Umbilical cord (tissue), 2 donors: ENCODE data around the gene SYT3. TPM values are rescaled to one million over a fixed set of nuclear protein-coding genes. Genes with fewer than 3 reads are reported as not detected.
"Not testable (repeated sequence)": the region's sequence is repeated elsewhere in the genome, so short reads cannot be mapped to it uniquely, and the experiment has no call there.

ENCODE experiments used
- DNase-seq: peaks from one replicate; pipeline ENCODE4 v3.0.0-alpha.2; 2015; ENCODE audit warnings: low spot score
- total RNA-seq: library from RNA; depleted of rRNA; stranded (reverse); fragments of >200 nt; gene quantifications from one replicate; pipeline ENCODE4 v1.2.3, GENCODE V29; 2014; ENCODE audit warnings: low replicate concordance; ENCODE audit not compliant: insufficient read depth

SYT3 gene
- total RNA-seq, 1 donor from 2014 or later = 0.48 TPM

DNA sequence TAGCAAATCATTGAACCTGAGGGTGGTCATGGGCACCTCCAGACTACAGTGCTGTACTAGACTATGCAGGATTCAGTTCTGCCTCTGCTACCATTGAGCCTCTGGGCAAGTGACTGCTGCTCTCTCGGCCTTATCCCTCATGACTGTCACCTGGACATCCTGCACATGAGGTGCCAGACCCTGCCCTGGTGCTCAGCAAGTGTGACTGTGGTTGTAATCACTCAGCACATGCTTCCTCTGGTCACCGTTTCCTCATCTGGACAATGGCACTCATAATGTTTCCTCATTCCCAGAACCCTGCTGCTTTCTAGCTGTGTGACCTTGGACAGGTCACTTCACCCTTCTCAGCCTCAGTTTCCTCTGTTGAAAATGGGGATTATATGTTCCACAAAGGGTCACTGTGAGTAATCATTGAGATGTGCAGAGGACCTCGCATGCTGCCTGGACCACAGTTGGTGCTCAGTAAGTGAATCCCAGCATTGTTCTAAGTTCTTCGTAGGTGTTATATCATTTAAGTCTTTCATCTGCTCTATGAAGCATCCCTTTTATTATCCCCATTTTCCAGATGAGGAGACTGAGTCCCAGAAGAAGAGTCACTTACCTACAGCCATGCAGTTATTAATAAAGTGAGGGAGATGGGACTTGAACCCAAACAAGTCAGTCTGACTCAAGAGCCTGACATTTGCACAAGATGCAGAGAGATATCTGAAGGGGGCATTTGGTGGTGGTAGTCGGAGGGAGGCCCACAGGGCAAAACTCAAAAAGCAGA is 3.2 kb downstream of the SYT3 start:
- DNase-seq = no peak

DNA sequence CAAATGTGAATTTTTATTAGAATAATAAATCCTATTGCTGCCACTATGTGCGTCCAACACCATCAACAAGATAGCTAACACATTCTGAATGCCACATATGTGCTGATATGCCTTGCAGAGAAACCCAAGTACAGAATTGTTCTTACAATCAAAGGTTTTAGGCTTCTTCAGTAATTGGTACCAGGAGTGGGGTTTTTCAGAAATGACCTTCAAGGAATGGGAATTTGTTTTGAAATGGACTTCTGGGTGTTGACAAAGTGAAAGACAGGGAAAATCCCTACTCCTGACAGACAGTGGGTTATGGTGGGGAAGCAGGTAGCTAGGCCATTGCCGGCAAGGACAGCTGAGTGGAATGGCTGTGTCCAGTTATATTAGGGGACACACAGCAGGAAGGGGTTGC is 5.7 kb downstream of the SYT3 start:
- DNase-seq = no peak

DNA sequence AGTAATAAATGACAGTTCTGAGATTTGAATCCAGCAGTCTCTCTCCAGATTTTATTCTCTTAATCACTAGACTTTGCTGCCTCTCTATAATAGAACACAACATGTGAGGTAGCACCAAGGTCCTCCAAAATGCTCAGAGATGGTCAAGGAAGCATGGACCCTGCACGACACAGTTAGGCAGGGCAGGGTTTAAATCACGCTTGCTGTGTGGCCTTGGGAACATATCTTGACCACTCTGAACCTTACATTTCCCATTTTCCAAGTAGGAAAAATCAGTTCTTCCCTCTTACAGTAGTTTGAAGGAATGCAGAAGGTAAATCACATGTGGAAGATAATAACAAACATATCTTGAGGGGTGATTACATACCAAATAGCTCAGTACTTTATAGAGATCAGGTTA is 6.3 kb downstream of the SYT3 start:
- DNase-seq = no peak

DNA sequence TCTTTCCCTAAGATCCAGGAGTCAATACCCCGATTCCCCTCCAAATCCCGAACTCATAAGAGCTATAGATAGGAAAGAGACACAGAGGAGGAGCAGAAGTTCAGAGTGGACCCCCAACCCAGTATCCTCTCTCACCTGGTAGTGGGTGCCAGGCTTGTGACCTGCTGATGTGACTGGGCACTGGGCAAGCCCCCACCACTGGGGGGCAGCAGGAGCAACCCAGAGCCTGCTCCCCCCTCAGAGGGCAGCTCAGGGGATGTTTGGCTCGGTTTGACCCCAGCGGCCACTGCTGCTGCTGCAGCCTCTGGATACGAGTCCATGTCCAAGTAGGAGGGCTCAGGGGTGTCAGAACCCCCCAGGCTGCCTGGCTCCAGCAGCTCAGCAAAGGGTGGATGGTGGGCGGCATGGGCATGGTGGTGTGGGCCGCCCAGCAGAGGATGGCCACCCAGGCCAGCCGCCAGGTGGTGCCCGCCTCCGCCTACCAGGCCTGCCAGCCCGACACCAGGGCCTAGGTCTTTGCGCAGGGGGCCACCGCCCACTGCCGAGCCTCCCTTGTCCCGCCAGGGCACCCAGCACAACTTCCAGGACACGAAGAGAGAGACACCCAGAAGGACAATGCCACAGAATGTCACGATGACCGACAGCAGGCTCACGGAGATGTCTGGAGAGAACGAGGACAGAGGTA is 7.4 kb downstream of the SYT3 start:
- no peak for DNase-seq

DNA sequence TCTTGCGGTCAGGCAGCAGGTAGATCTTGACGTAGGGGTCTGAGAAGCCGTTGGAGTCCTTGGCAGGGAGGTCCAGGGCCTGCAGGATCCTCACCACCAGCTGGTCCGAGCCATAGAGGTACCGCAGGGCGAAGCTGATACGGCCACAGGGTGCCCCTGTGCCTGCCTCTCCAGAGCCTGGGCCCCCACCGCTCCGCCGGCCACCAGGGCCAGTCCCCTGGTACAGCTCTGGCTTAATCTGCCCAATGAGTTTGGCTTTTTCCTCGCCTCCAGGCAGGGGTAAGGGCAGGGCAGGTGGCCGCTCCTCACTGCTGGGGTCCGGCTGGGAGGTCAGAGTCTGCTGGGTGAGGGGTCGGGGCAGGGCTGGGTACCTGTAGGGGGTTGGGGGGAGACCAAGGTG is 9.9 kb downstream of the SYT3 start:
- no peak for DNase-seq

DNA sequence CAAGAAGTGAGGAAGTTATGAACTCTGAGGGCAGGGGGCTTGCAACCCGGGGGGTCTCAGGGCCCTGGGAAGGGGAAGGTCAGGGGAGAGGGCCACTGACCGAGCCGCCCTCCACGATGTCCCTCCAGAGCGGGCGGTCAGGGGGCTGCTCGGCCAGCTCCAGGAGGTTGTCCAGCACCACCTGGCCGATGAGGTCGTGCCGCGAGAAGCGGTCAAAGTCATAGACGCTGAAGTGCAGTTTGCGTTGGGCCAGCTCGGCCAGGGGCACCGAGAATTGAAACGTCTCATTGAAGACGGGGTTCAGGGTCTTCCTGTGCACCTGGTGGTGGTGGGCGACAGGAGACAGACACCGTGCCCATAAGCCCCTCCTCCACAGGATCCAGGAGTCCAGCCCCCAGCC is 10.5 kb downstream of the SYT3 start:
- no peak for DNase-seq

DNA sequence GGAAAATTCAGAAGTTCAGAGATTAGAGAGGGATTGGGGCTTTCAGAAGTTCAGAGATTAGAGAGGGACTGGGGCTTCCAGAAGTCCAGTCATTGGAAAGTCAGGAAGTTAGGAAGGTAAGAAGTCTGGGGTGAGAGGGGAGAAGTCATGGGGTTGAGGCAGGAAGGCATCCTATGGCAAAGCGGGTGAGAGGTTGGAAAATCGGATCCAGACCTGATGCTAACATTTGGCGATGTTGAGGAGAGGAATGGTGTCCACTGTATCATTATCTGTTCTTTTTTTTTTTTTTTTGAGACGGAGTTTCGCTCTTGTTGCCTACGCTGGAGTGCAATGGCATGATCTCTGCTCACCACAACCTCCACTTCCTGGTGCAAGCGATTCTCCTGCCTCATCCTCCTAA is 11.1 kb downstream of the SYT3 start:
- no peak for DNase-seq

DNA sequence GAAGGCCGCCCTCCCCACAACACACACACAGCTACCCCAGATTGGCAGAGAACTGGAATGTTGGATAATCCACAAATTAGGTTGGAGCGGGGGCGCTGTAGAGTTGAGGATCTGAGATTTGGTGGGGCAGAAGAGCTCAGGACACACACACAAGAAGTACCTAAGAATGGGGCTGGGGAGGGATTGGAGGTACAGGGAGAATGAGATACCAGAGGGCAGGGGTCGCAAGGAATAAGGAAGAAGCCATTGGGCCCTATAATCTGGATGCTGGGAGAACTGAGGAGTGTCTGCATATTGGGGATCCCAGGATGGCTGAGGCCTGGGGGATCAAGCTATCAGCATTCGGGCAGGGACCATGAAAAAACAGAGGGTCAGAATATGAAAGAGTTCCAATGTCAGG is 11.5 kb downstream of the SYT3 start:
- no peak for DNase-seq

DNA sequence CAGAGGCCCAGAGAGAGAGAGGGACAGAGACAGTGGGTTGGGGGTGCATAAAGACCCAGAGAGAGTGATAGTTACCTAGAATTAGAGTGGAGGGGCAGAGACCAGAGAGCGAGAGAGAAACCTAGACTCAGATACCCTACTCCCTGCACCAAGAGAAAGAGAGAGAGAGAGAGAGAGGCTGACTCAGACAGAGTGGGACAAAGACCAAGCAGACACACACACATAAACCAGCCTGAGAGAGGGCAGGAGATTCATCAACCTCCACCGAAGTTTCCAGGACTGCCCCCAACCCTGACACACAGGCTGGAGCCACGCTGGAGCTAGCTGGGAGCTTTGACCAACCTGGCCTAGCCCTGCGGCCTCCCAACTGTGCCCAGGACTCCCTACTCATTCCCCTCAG is 12.9 kb downstream of the SYT3 start:
- DNase-seq = no peak

DNA sequence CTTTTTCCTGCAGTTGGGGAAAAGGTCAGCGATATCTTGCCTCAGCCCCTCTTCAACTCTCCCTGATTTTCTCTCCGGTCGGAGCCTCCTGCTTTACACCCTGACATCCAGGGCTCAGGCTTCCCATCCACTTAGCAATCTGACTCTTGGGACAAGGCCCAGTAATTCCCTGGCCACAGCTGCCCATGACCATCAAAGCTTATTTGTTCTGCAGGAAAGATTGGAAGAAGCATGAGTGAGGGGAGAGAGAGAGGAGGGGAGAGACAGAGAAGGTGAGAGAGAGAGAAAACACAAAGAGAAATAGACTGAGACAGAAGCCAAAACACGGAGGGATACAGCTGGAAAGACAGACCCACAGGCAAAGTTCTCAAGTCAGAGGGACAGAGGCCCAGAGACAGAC is 13.7 kb downstream of the SYT3 start:
- DNase-seq = no peak

DNA sequence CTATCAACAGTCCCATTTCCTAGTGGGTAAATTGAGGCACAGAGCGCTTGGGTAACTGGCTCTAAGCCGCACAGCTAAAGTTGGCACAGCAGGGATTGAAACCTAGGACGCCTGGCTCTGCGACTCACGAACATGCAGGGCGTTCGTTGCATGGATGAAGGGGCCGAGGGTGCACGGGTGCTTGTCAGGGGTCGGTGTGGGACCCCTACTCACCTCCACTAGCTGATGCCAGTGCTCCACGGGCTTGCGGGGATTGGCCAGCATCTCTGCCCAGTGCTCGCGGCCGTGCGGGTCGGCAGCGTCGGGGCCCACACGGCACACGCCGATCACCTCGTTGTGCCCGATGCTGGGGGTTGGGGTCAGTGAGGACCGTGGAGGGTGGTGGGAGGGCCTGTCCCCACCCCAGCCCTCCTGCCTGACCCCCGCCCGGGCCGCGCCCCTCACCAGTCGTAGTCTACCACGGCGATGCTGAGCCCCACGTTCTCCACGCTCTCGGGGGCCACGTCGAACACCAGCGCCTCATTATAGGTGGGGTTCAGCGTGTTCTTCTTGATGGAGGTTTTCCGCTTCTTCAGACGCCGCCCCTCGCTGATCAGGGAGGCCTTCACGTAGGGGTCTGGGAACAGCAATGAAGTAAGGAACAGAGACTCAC is 14.6 kb downstream of the SYT3 start:
- no peak for DNase-seq

DNA sequence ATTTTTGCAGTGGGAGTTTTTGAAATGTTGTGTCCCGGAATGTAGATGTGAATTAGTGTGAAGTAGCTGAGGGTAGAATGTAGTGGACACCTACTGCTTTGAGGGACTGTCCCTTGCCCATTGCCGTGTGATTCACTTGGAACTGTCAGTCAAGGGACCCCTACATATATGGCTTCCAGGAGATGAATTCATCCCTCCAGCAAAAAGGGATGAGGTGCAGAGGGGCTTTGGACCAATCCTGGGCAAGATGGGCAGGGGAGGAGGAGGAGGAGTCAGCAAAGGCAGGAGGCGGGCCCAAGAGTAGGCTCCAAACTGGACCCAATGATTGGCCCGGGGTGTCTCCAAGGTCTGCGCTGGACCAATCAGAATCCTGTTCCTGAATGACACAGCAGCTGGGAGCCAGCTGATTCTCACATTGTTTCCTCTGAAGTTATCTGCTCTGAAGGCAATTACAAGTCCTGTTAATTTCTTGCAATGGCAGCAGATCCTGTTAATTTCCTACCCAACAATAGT is 19.2 kb downstream of the SYT3 start:
- not testable (repeated sequence) for DNase-seq

DNA sequence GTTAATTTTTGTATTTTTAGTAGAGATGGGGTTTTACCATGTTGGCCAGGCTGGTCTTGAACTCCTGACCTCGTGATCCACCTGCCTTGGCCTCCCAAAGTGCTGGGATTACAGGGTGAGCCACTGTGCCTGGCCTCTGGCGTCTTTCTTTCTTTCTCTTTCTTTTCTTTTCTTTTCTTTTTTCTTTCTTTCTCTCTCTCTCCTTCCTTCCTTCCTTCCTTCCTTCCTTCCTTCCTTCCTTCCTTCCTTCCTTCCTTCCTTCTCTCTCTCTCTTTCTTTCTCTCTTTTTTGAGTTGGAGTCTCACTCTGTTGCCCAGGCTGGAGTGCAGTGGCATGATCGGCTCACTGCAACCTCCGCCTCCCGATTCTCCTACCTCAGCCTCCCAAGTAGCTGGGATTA is 20.5 kb downstream of the SYT3 start:
- not testable (repeated sequence) for DNase-seq

DNA sequence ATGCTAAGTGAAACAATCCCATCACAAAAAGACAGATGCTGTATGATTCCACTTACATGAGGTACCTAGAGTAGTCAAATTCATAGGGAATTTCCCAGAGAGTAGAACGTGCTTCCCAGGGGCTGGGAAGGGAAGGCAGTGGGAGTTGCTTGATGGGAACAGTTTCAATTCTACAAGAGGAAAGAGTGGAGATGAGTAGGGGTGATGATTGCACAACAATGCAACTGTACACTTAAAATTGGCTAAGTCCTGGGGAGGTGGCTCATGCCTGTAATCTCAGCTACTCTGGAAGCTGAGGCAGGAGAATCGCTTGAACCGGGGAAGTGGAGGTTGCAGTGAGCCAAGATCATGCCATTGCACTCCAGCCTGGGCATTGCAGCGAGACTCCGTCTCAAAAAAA is 21.3 kb downstream of the SYT3 start:
- DNase-seq = not testable (repeated sequence)

DNA sequence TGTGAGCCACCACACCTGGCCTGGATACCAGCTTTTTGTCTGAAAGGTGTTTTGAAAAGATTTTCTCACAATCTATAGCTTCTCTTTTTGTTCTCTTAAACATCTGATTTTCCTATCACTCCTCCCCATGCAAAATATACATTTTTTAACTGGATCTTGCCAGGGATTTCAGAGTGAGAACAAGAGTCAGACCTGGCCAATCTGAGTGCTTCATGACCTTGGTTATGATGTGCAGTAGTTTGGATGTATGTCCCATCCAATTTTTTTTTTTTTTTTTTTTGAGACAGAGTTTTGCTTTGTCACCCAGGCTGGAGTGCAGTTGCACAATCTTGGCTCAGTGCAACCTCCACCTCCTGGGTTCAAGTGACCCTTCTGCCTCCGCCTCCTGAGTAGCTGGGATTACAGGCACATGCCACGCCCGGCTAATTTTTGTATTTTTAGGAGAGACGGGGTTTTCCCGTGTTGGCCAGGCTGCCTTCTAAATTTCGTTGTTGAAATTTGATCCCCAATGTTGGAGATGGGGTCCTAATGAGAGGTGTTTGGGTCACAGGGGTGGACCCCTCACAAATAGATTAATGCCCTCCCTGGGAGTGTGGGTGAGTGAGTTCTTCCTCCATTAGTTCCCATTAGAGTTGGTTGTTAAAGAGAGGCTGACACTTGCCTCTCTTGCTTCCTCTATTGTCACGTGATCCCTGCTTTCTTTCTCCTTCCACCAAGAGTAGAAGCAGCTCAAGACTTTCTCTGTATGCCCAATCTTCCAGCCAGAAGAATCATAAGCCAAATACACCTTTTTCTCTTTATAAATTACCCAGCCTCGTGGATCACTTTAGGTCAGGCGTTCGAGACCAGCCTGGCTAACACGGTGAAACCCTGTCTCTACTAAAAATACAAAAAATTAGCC is 26.9 kb downstream of the SYT3 start:
- not testable (repeated sequence) for DNase-seq

DNA sequence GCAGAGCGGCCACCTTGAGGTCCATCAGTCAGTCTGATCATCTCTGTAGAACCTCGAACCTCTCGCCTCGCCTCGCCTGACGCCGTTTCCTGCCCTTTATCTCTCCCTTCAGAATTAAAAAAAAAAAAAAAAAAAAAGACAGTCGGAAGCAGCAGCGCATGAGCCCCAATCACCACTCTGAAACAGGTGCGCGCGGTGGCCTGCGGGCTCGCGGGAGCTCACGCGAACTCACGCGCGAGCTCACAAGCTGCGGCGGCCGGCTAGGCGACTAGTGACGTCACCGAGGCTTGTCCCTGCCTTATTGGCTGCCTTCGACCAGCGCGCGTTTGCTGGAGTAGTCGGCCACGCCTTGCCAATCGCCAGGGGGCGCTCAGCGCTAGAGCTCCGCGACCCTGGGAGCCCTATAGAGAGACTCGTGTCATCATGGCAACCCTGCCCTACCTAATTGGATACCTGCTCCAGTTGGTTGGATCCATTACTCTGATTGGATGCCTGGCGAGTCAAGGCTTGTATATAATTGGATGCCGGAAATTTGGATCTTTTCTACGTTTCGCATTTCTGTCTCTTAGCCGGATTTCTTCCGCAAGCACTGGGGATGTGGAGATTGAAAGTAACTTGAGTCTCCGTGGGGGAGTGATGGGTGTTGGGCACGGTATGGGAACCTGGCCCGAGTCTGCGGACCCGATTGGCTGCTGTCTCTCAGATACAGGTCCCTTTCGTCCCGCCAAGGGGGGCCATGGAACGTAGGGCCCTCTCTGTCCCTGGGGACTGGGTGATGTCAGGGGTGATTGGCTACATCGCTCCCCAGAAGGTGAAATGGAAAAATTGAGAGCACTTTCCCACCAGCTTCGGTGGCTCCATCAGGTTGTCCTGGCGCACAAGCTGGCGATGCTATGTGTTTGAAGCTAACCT is 31.6 kb downstream of the SYT3 start:
- peak; percentile 52 for DNase-seq

DNA sequence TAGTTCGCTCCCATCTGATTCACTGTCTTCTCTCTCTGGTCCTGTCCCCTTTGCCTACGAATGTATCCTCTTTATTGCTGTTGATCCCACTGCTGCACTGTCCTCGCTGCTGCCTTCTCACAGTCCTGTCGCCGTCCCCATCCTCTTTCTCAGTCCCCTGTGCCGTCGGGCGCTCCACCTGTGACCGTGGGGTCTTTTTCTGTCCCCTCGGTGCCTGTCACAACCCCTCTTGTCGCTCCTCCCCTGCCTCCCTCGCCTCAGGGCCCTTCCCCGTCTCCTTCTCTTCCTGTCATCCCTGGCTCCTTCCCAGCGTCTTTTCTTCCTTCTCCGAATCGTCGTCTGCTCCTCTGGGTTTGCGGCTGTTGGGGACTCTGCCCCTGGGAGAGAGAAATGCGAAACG is 32.3 kb downstream of the SYT3 start:
- no peak for DNase-seq

DNA sequence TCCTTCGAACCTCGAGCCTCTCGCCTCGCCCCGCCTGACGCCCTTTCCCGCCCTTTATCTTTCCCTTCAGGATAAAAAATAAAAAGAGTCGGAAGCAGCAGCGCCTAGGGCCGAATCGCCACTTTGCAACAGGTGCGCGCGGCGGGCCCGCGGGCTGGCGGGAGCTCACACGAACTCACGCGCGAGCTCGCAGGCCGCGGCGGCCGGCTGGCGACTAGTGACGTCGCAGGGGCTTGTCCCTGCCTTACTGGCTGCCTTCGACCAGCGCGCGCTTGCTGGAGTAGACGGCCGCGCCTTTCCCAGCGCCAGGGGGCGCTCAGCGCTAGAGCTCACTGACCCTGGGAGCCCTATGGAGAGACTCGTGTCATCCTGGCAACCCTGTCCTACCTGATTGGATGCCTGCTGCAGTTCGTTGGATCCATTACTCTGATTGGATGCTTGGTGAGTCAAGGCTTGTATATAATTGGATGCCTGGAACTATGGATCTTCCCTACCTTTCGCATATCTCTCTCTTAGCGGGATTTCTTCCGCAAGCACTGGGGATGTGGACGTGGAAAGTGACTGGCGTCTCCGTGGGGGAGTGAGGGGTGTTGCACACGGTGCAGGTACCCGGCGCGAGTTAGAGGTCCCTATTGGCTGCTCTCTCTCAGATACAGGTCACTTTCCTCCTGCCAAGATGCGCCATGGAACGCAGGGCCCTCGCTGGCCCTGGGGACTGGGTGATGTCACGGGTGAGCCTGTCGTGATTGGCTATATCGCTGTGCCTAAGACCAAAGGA is 33.4 kb downstream of the SYT3 start:
- not testable (repeated sequence) for DNase-seq

DNA sequence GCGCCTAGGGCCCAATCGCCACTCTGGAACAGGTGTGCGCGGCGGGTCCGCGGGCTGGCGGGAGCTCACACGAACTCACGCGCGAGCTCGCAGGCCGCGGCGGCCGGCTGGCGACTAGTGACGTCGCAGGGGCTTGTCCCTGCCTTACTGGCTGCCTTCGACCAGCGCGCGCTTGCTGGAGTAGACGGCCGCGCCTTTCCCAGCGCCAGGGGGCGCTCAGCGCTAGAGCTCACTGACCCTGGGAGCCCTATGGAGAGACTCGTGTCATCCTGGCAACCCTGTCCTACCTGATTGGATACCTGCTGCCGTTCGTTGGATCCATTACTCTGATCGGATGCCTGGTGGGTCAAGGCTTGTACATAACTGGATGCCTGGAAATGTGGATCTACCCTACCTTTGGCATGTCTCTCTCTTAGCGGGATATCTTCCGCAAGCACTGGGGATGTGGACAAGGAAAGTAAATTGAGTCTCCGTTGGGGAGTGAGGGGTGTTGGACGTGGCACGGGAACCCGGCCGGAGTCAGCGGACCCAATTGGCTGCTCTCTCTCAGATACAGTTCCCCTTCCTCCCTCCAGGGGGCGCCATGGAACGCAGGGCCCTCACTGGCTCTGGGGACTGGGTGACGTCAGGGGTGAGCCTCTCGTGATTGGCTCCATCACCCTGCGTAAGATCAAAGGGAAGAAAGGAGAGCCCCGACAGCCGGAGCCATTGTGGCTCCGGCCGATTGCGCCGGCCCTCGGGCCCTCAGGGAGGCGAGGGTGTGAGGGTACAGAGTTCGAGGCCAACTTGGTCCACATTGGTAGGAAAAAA is 35.2 kb downstream of the SYT3 start:
- not testable (repeated sequence) for DNase-seq
